H1 (cell line): Measurements from ENCODE around the gene PTPRG. TPM values are rescaled to one million over a fixed set of nuclear protein-coding genes. Genes with fewer than 3 reads are reported as not detected.

Experiments used
- CTCF ChIA-PET: fragments of 300-600 bp; sonication (Branson Sonifier 250); formaldehyde crosslinking; loops from one replicate; lab custom pipeline; 2021; ENCODE audit not compliant: partially characterized antibody; lab: Charles Lee
- POLR2A ChIA-PET: fragments of 300-600 bp; sonication (Branson Sonifier 250); formaldehyde crosslinking; loops from one replicate; lab custom pipeline; 2021; ENCODE audit warnings: inconsistent platforms; ENCODE audit not compliant: partially characterized antibody; lab: Charles Lee
- DNase-seq, 2 experiments: peaks; one replicate each; pipeline versions ENCODE4 v3.0.0 to v3.0.0-alpha.2; 2010 to 2022; ENCODE audit warnings: low spot score in 2 of 2, low read depth in 1 of 2, mixed read lengths in 1 of 2
- FAIRE-seq: peaks from 2 replicates; lab custom pipeline; 2011; peaks lifted over from hg19 to GRCh38; lab: Jason Lieb, UNC
- H2AFZ ChIP-seq: 2 replicates; pipeline ENCODE4 v1.8.1; 2012; ENCODE audit warnings: low read length, inconsistent platforms
- H2AK5ac ChIP-seq: 2 replicates; pipeline ENCODE4 v1.6.1; 2013; ENCODE audit warnings: low read depth, low read length
- H2BK120ac ChIP-seq: replicated peaks from 2 replicates; pipeline ENCODE3; 2013; ENCODE audit warnings: low read depth, low read length, inconsistent platforms
- H2BK12ac ChIP-seq: 2 replicates; pipeline ENCODE4 v1.6.1; 2013; ENCODE audit warnings: low read depth, low read length
- H2BK15ac ChIP-seq: 2 replicates; pipeline ENCODE4 v1.6.1; 2013; ENCODE audit warnings: low read length
- H2BK20ac ChIP-seq: 2 replicates; pipeline ENCODE4 v1.6.1; 2013; ENCODE audit warnings: low read length
- H2BK5ac ChIP-seq: 2 replicates; pipeline ENCODE4 v1.6.1; 2013; ENCODE audit warnings: low read depth, low read length
- H3K14ac ChIP-seq: 2 replicates; pipeline ENCODE4 v1.6.1; 2013; ENCODE audit warnings: inconsistent platforms; ENCODE audit not compliant: insufficient read length
- H3K18ac ChIP-seq: 2 replicates; pipeline ENCODE4 v1.6.1; 2013; ENCODE audit warnings: low read length; ENCODE audit errors: extremely low read depth
- H3K23ac ChIP-seq: 2 replicates; pipeline ENCODE4 v1.6.1; 2013; ENCODE audit warnings: inconsistent platforms; ENCODE audit not compliant: insufficient read length
- H3K23me2 ChIP-seq: 2 replicates; pipeline ENCODE4 v1.6.1; 2013; ENCODE audit warnings: low read depth, low read length
- H3K27ac ChIP-seq: 2 replicates; pipeline ENCODE4 v1.6.1; 2011; ENCODE audit warnings: low read depth, low read length, inconsistent platforms
- H3K27me3 ChIP-seq, 4 experiments: replicated peaks in 1 of 4; 1 replicate in 1 of 4; 2 replicates in 3 of 4; pipeline versions ENCODE4 v1.6.1 to v1.8.1; 2011 to 2013; ENCODE audit warnings: low read length in 3 of 4, mild to moderate bottlenecking in 3 of 4, inconsistent platforms in 2 of 4, mixed read lengths in 2 of 4, moderate library complexity in 1 of 4; ENCODE audit not compliant: control insufficient read depth in 3 of 4, insufficient read depth in 3 of 4; ENCODE audit errors: extremely low read depth in 1 of 4
- H3K36me3 ChIP-seq, 4 experiments: 2 replicates each; pipeline versions ENCODE4 v1.6.1 to v1.8.1; 2011 to 2013; ENCODE audit warnings: mild to moderate bottlenecking in 4 of 4, low read length in 3 of 4, moderate library complexity in 2 of 4, control low read depth in 1 of 4, inconsistent platforms in 1 of 4; ENCODE audit not compliant: insufficient read depth in 4 of 4, control insufficient read depth in 2 of 4
- H3K4ac ChIP-seq: replicated peaks from 2 replicates; pipeline ENCODE3; 2013; ENCODE audit warnings: low read length, low read depth, mixed read lengths, inconsistent platforms; ENCODE audit not compliant: insufficient read length
- H3K4me1 ChIP-seq, 4 experiments: replicated peaks in 1 of 4; 1 replicate in 1 of 4; 2 replicates in 3 of 4; pipeline versions ENCODE4 v1.6.1 to v1.8.1; 2011 to 2013; ENCODE audit warnings: low read length in 3 of 4, inconsistent platforms in 2 of 4, mixed read lengths in 1 of 4; ENCODE audit not compliant: insufficient read depth in 4 of 4, control insufficient read depth in 3 of 4
- H3K4me2 ChIP-seq, 2 experiments: 2 replicates each; pipeline versions ENCODE4 v1.6.1 to v1.8.1; 2011 to 2013; ENCODE audit warnings: low read depth in 2 of 2, low read length in 2 of 2, control low read depth in 1 of 2, inconsistent platforms in 1 of 2, mild to moderate bottlenecking in 1 of 2; ENCODE audit not compliant: insufficient read depth in 1 of 2
- H3K4me3 ChIP-seq, 4 experiments: fragments of 200-600, 300-600 bp in 1 of 4; sonication (generic), shearing (Covaris generic), sonication (Bioruptor Twin) in 1 of 4; 2 replicates each; pipeline versions ENCODE4 v1.5.1 to v1.8.1; 2011 to 2016; ENCODE audit warnings: low read length in 4 of 4, low read depth in 3 of 4, control low read depth in 2 of 4, inconsistent platforms in 2 of 4, mild to moderate bottlenecking in 2 of 4, mixed read lengths in 1 of 4, moderate library complexity in 1 of 4; ENCODE audit not compliant: insufficient read depth in 2 of 4; ENCODE audit errors: extremely low read depth in 1 of 4
- H3K56ac ChIP-seq: replicated peaks from 2 replicates; pipeline ENCODE3; 2013; ENCODE audit warnings: low read depth, mild to moderate bottlenecking, mixed read lengths, low read length, inconsistent platforms; ENCODE audit not compliant: insufficient read length
- H3K79me1 ChIP-seq: 2 replicates; pipeline ENCODE4 v1.6.1; 2013; ENCODE audit warnings: low read depth, low read length, control low read depth
- H3K79me2 ChIP-seq, 2 experiments: 2 replicates each; pipeline versions ENCODE4 v1.6.1 to v1.8.1; 2012 to 2013; ENCODE audit warnings: low read length in 2 of 2, mild to moderate bottlenecking in 2 of 2, inconsistent platforms in 1 of 2; ENCODE audit not compliant: insufficient read depth in 2 of 2, control insufficient read depth in 1 of 2
- H3K9ac ChIP-seq, 4 experiments: replicated peaks in 1 of 4; 1 replicate in 1 of 4; 2 replicates in 3 of 4; pipeline versions ENCODE4 v1.6.1 to v1.8.1; 2011 to 2013; ENCODE audit warnings: low read depth in 3 of 4, low read length in 3 of 4, control low read depth in 2 of 4, mild to moderate bottlenecking in 2 of 4, moderate library complexity in 2 of 4, inconsistent platforms in 1 of 4; ENCODE audit errors: extremely low read depth in 1 of 4
- H3K9me3 ChIP-seq, 2 experiments: 2 replicates each; pipeline versions ENCODE4 v1.6.1 to v1.8.1; 2012 to 2013; ENCODE audit warnings: mild to moderate bottlenecking in 2 of 2, moderate library complexity in 2 of 2, control low read depth in 1 of 2, inconsistent platforms in 1 of 2, low read depth in 1 of 2, low read length in 1 of 2, mixed read lengths in 1 of 2; ENCODE audit not compliant: insufficient read depth in 2 of 2
- H4K20me1 ChIP-seq, 2 experiments: replicated peaks in 1 of 2; 2 replicates each; pipeline versions ENCODE3 to v1.8.1; 2011 to 2013; ENCODE audit warnings: inconsistent platforms in 2 of 2, low read length in 2 of 2, mild to moderate bottlenecking in 1 of 2; ENCODE audit not compliant: insufficient read depth in 2 of 2, control insufficient read depth in 1 of 2
- H4K5ac ChIP-seq: 2 replicates; pipeline ENCODE4 v1.6.1; 2013; ENCODE audit warnings: low read length, low read depth, mixed read lengths, inconsistent platforms; ENCODE audit not compliant: insufficient read length
- H4K8ac ChIP-seq: 2 replicates; pipeline ENCODE4 v1.8.0; 2013; ENCODE audit warnings: mild to moderate bottlenecking, moderate library complexity, low read length, inconsistent platforms; ENCODE audit not compliant: insufficient read depth; ENCODE audit errors: extremely low read depth
- H4K91ac ChIP-seq: replicated peaks from 2 replicates; pipeline ENCODE3; 2013; ENCODE audit warnings: low read length, mixed read lengths, inconsistent platforms; ENCODE audit not compliant: insufficient read length
- CBX5 ChIP-seq: fragments of 300-800, 300-1000 bp; sonication (generic); IDR thresholded peaks from 2 replicates; pipeline ENCODE4 v1.7.1; 2016; ENCODE audit warnings: antibody characterized with exemption, low read length, low read depth
- CEBPB ChIP-seq: IDR thresholded peaks from 2 replicates; pipeline ENCODE4 v1.6.1; 2012; ENCODE audit warnings: low read depth, low read length
- EP300 ChIP-seq, 2 experiments: IDR thresholded peaks; 1 replicate in 1 of 2; 2 replicates in 1 of 2; pipeline ENCODE4 v1.6.1; 2011 to 2012; ENCODE audit warnings: low read depth in 2 of 2, low read length in 2 of 2, mild to moderate bottlenecking in 2 of 2, borderline replicate concordance in 1 of 2, inconsistent platforms in 1 of 2, moderate library complexity in 1 of 2
- GTF2F1 ChIP-seq: IDR thresholded peaks from 2 replicates; pipeline ENCODE4 v1.6.1; 2012; ENCODE audit warnings: low read depth, low read length, improper control_type of control experiment, borderline replicate concordance
- HDAC2 ChIP-seq, 2 experiments: fragments of 300-600 bp in 1 of 2; sonication (generic) in 1 of 2; IDR thresholded peaks; 2 replicates each; pipeline ENCODE4 v1.6.1; 2011 to 2012; ENCODE audit warnings: low read depth in 2 of 2, low read length in 2 of 2, mild to moderate bottlenecking in 2 of 2, moderate library complexity in 2 of 2, borderline replicate concordance in 1 of 2, inconsistent platforms in 1 of 2
- KDM5A ChIP-seq: fragments of 200-600 bp; IDR thresholded peaks from 2 replicates; pipeline ENCODE4 v1.7.1; 2012; ENCODE audit warnings: mild to moderate bottlenecking, low read length, inconsistent platforms, mixed read lengths
- NRF1 ChIP-seq: IDR thresholded peaks from 2 replicates; pipeline ENCODE4 v1.6.1; 2011; ENCODE audit warnings: mild to moderate bottlenecking, low read depth, low read length, improper control_type of control experiment
- PHF8 ChIP-seq: fragments of 200-600 bp; sonication (generic); conservative IDR thresholded peaks from 2 replicates; pipeline ENCODE4 v1.7.1; 2012; ENCODE audit warnings: low read depth, mild to moderate bottlenecking, inconsistent platforms, low read length, moderate library complexity
- POLR2AphosphoS5 ChIP-seq: IDR thresholded peaks from 2 replicates; pipeline ENCODE4 v1.6.1; 2011; ENCODE audit warnings: low read depth, low read length
- POU5F1 ChIP-seq: IDR thresholded peaks from 2 replicates; pipeline ENCODE4 v1.6.1; 2011; ENCODE audit warnings: low read depth, mild to moderate bottlenecking, low read length, moderate library complexity
- RXRA ChIP-seq: IDR thresholded peaks from 2 replicates; pipeline ENCODE4 v1.6.1; 2011; ENCODE audit warnings: low read depth, mild to moderate bottlenecking, low read length, moderate library complexity; ENCODE audit not compliant: insufficient read depth
- SRF ChIP-seq: IDR thresholded peaks from 2 replicates; pipeline ENCODE4 v1.6.1; 2011; ENCODE audit warnings: mild to moderate bottlenecking, low read depth, low read length, moderate library complexity
- SUZ12 ChIP-seq: fragments of 200-600 bp; sonication (generic); IDR thresholded peaks from 2 replicates; pipeline ENCODE4 v1.6.1; 2012; ENCODE audit warnings: mild to moderate bottlenecking, inconsistent platforms, low read length, moderate library complexity, mixed read lengths
- TAF1 ChIP-seq: IDR thresholded peaks from 2 replicates; pipeline ENCODE4 v1.6.1; 2011; ENCODE audit warnings: mild to moderate bottlenecking, low read depth, low read length
- YY1 ChIP-seq: IDR thresholded peaks from 2 replicates; pipeline ENCODE4 v1.6.1; 2011; ENCODE audit warnings: low read depth, mild to moderate bottlenecking, low read length
- polyA plus RNA-seq, 7 experiments: library from polyadenylated mRNA; depleted of rRNA in 3 of 7; stranded (reverse) in 5 of 7; unstranded in 2 of 7; fragments of >200 nt in 5 of 7; fragments of 200-250 nt in 2 of 7; gene quantifications; 1 replicate in 5 of 7; 2 replicates in 1 of 7; 4 replicates in 1 of 7; pipeline versions ENCODE4 v1.2.1 to v1.2.3, GENCODE V29; 2011 to 2013; ENCODE audit warnings: missing spikeins in 2 of 7, mixed read lengths in 2 of 7
- total RNA-seq: library from RNA; stranded (reverse); fragmentation: NEBNext Ultra II Directional; extraction: Animal tissue kit (Norgen Biotek cat#: 25700); gene quantifications from 2 replicates; pipeline ENCODE4 v1.2.1, GENCODE V29; 2021

Gene PTPRG
- total and polyA plus RNA-seq, 2 of the 8 experiments (the other 6 are each of a cell fraction or from before 2014, with no cell fraction given) = 23.3 to 96.2 TPM

DNA sequence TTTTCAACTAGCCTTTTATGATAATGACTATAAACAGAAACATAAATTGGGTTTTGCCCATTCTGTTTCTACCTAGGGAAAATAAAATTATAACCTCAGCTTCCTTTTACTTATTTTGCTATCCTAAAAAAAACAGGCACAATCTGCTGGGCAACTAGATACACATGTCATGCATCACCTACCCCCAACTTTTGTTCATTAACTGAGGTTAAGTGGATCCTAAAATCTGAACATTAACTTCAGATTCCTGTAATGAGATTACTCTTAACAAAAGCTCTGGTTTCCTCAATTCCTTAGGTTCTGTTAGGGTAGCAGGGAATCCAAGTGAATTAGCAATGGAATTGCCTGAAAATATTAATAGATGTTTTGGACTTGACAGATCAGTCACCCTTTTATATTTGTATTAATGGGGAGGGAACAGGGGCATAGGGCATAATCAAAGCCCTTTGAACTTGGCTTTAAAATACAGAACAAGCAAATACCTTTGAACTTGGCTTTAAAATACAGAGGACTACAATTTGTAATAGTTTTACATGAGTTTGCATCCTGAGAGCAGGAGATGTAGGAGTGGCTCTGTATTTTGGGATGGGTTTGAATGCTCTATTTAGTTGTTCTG is 705.4 kb downstream of the PTPRG start:
- Histone ChIP-seq H3K4me2 (no peak overlapping the region), H3K27me3 (no peaks in the 10 kb centered on the region), H2BK120ac (no peak overlapping the region), H3K14ac (no peak overlapping the region), H3K18ac (no peak overlapping the region), H3K4me3 (no peak overlapping the region), H4K8ac (no peak overlapping the region), H3K36me3 (peaks cover 4 to 38% (median 13%) of the 10 kb centered on the region in 4 experiments; a peak in 7 of 8 replicates), H4K5ac (no peak overlapping the region), H4K91ac (no peak overlapping the region), H3K79me1 (no peaks in the 10 kb centered on the region), H3K27ac (no peak overlapping the region), H3K9me3 (no peaks in the 10 kb centered on the region), H2BK15ac (no peak overlapping the region), H2AK5ac (no peak overlapping the region), H3K56ac (no peak overlapping the region), H3K79me2 (no peaks in the 10 kb centered on the region), H3K23me2 (no peaks in the 10 kb centered on the region), H2BK12ac (no peak overlapping the region), H3K23ac (no peak overlapping the region), H3K4ac (no peak overlapping the region), H4K20me1 (no peaks in the 10 kb centered on the region), H3K4me1 (no peaks in the 10 kb centered on the region), H3K9ac (no peak overlapping the region), H2AFZ (no peak overlapping the region), H2BK20ac (no peak overlapping the region), H2BK5ac (no peak overlapping the region)
- DNase-seq (no peak), FAIRE-seq (no peak)
- ChIA-PET CTCF (no interaction called here), POLR2A (no interaction called here)
- TF ChIP-seq RXRA = no peak
- TF ChIP-seq TAF1 = no peak
- TF ChIP-seq YY1 = no peak
- no peak for TF ChIP-seq SRF
- no peak for TF ChIP-seq HDAC2 (IDR thresholded peaks at IDR 0.05; ENCODE audit: borderline replicate concordance in 1 of 2, low read depth in 2 of 2, low read length in 2 of 2)
- TF ChIP-seq KDM5A = no peak
- TF ChIP-seq PHF8 = no peak
- no peak for TF ChIP-seq CBX5
- no peak for TF ChIP-seq POLR2AphosphoS5
- TF ChIP-seq POU5F1 = no peak
- no peak for TF ChIP-seq NRF1
- no peak for TF ChIP-seq SUZ12
- TF ChIP-seq GTF2F1 = no peak
- no peak for TF ChIP-seq CEBPB
- TF ChIP-seq EP300 (IDR thresholded peaks at IDR 0.05; ENCODE audit: borderline replicate concordance in 1 of 2, low read depth in 2 of 2, low read length in 2 of 2) = no peak
